SW480 (cell line): ENCODE data around the gene CDK14.
"Not testable (repeated sequence)": the region's sequence is repeated elsewhere in the genome, so short reads cannot be mapped to it uniquely, and the experiment has no call there.

Experiments used
- DNase-seq: peaks from one replicate; pipeline ENCODE4 v3.0.0-alpha.2; 2016; ENCODE audit warnings: low spot score

The CDK14 gene

GRCh38 chr7:90804370-90804769 lies 208.2 kb downstream of the CDK14 start:
- DNase-seq, result no peak

GRCh38 chr7:90815552-90815951 lies 219.4 kb downstream of the CDK14 start:
- DNase-seq, result not testable (repeated sequence)

GRCh38 chr7:90816511-90817142 lies 220.5 kb downstream of the CDK14 start:
- DNase-seq, result peak; percentile 62

GRCh38 chr7:90817151-90817550 lies 221.0 kb downstream of the CDK14 start:
- no peak for DNase-seq

GRCh38 chr7:90817846-90818245 lies 221.7 kb downstream of the CDK14 start:
- DNase-seq, result no peak

GRCh38 chr7:90818341-90818740 lies 222.2 kb downstream of the CDK14 start:
- no peak for DNase-seq

- no peak for DNase-seq
Measured at GRCh38 chr7:90821961-90822620, 226.0 kb downstream of the CDK14 start.

GRCh38 chr7:90824386-90825307 lies 228.5 kb downstream of the CDK14 start:
- DNase-seq, result no peak

GRCh38 chr7:90825779-90826178 lies 229.7 kb downstream of the CDK14 start:
- no peak for DNase-seq

- no peak for DNase-seq
Measured at GRCh38 chr7:90828601-90829000, 232.5 kb downstream of the CDK14 start.

- no peak for DNase-seq
Measured at GRCh38 chr7:90830308-90830707, 234.2 kb downstream of the CDK14 start.

GRCh38 chr7:90832726-90833125 lies 236.6 kb downstream of the CDK14 start:
- DNase-seq, result no peak

- DNase-seq, result no peak
Measured at GRCh38 chr7:90833443-90833842, 237.3 kb downstream of the CDK14 start.

- no peak for DNase-seq
Measured at GRCh38 chr7:90834771-90835170, 238.7 kb downstream of the CDK14 start.

GRCh38 chr7:90835861-90836260 lies 239.7 kb downstream of the CDK14 start:
- no peak for DNase-seq

GRCh38 chr7:90836937-90837336 lies 240.8 kb downstream of the CDK14 start:
- DNase-seq, result no peak

GRCh38 chr7:90838799-90839198 lies 242.7 kb downstream of the CDK14 start:
- no peak for DNase-seq

GRCh38 chr7:90839316-90839715 lies 243.2 kb downstream of the CDK14 start:
- DNase-seq, result no peak

GRCh38 chr7:90839727-90840291 lies 243.7 kb downstream of the CDK14 start:
- DNase-seq, result no peak

- DNase-seq, result no peak
Measured at GRCh38 chr7:90841759-90842429, 245.8 kb downstream of the CDK14 start.

- no peak for DNase-seq
Measured at GRCh38 chr7:90842430-90842788, 246.3 kb downstream of the CDK14 start.

GRCh38 chr7:90843472-90843871 lies 247.4 kb downstream of the CDK14 start:
- DNase-seq, result no peak
